GM19193 (cell line): ENCODE results near the gene BCOR.

Experiments used
- POLR2A ChIP-seq: IDR thresholded peaks from 4 replicates; pipeline ENCODE4 v1.6.1; 2011; ENCODE audit not compliant: insufficient read depth, insufficient read length; ENCODE audit errors: extremely low read depth

Gene BCOR

DNA sequence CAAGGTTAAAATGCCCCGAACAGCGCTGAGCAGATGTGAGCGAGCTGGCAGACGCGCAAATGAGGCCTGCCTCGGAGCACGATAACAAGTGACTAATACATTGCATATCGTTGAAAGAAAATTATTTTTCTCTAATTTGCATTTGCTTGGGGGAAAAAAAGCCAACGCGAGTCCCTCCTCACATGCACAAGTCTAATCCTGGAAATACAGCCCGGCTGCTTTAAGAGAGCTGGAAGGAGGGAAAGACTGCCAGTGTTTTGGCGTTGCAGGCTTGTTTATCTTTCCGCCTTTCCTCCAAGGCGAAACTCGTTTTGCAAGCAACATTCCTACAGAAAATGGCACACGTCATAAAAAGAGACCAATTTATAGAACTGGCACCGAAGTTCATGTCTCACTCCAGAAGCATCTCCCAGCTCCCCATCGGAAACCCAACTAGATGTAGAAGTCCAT is 12.6 kb downstream of the BCOR start:
- no peak for TF ChIP-seq POLR2A

DNA sequence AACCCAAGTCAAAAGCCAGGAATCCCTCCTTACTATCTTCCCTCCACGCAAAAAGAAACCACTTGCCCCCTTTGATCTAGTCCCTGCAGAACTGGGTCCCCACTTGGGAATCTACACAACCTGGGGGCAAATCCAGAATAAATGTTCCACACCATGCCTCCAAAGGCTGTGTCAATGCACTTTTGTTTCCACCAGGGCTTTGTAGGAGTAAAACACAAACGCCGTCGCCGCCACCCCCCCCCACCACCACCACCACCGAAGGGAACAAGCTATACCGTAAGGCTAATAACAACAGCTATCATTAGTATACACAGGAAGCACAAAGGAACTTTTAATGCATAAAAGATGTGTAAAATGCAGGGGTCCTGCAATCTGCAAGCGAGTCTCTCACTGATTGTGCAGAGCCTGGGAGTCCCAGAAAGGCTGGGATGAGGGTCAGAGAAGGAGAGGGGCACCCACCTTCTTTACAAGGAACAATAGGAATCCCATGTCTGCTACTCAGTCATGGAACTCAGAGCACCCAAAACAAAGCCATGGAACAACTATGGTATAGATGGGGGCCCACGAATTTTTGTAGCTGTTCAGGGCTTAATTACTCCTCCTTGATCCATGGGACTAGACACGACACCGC is 13.2 kb downstream of the BCOR start:
- no peak for TF ChIP-seq POLR2A

DNA sequence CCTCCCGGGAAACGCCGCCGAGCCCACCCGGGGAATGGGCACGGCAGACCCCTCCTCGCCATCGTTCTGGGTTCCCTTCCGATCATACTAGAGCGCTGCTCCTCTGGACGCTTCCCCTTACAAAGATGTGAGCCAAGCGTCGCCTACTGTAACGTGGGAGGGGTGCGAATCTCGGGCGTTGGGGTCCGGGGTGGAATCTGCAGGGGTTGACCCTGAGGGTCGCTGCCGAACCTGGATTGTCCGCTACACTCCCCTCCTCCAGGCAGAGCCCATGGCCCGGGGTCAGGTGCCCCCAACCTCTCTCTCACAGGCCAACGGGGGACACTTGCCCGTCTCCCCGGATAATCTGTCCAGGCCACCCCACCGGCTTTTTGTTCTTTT is 13.8 kb downstream of the BCOR start:
- TF ChIP-seq POLR2A = no peak

GRCh38 chrX:40083120-40083978 is 14.4 kb downstream of the BCOR start:
- TF ChIP-seq POLR2A = no peak

- TF ChIP-seq POLR2A = no peak
Observed at GRCh38 chrX:40082447-40083119, 15.2 kb downstream of the BCOR start.

DNA sequence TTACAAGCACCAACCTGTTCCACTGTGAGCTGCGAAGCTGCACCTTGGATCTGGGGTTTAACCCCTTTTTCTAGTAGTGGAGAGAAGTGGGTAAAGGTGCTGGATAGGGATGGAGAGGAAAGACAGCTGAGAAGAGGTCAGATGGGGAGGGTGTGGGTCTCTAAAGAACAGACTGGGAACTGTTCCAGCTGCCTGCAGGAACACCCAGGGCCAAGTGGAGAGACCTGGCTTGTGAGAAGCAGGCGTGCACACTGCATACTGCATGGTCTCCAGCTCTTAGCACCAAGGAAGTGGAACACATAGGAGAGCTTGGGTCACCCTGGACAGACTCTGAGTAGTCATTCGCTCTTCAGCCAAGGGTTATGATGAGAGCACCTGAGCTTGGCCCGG is 16.1 kb downstream of the BCOR start:
- no peak for TF ChIP-seq POLR2A

DNA sequence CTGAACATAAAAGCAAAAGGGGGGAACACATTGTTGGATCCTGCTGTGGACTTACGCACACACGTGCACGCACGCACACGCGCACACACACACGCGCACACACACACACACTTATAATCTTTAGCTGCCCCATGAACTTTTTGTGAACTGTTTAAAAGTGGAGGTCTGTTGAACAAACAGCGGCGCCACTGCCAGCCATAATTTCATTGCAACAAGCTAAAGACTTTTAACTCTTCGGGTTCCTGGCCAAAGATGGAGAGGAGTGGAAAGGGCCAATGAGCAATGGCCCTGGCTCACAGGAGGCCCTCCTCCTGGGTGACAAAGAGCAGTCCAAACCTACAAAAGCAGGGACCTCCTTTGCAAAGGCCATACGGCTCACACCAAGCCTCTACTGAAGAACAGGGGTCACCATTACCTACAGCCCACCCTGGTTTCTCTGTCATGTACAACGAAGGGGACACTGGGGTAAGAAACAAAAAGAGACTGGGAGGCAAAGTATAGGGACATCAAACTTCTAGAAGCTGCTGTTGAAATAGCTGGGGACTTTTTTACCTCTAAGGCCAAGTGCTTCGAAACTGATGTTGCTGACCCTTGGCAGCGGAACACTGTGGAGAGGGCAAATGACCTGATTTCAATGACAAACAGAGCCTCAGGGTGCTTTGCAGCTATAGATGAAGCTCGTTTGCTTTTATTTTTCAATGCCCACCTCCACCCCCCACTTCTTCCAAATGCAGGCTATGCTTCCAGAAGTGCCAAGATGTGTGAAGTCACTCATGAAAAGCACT is 16.7 kb downstream of the BCOR start:
- no peak for TF ChIP-seq POLR2A

GRCh38 chrX:40079572-40079971 is 18.2 kb downstream of the BCOR start:
- TF ChIP-seq POLR2A = no peak

- TF ChIP-seq POLR2A = no peak
Observed at GRCh38 chrX:40078489-40079227, 19.1 kb downstream of the BCOR start.

DNA sequence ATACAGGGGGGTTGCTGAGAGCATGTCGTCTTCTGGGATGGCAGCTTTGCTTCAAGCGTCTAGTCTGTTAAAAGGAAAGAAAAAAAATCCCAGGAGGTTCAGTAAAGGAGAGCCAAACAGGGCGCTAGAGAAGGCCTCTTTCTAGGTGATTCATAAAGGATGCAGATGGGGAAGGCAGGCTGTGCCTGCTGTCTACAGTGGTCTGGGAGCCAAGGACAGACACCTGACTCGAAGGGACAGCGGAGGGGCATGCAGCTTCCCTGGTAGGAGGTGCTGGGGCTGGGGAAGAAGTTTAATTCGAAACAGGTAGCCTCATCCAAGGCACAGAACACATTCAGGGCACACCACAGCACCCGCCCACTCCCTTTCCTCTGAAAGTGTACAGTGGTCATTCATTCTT is 19.9 kb downstream of the BCOR start:
- TF ChIP-seq POLR2A = no peak

- no peak for TF ChIP-seq POLR2A
Observed at GRCh38 chrX:40076750-40077575, 20.8 kb downstream of the BCOR start.

DNA sequence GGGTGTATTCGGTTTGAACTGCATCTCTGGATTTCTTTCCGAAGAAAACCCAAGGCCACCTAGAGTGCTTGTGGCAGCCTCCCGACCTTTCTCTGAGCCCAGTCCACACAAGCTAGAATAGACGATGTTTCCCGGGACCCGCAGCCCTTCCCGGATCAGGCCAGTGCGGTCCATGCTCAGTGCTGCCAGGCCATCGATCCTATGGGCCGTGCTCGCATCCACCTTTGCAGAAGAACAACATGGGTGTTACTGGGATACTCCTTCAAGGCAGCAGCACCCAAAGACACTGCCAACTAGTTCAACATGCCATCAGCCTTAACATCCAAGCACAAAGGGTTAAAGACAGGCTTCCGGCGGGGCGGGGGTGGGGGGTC is 22.8 kb downstream of the BCOR start:
- no peak for TF ChIP-seq POLR2A

DNA sequence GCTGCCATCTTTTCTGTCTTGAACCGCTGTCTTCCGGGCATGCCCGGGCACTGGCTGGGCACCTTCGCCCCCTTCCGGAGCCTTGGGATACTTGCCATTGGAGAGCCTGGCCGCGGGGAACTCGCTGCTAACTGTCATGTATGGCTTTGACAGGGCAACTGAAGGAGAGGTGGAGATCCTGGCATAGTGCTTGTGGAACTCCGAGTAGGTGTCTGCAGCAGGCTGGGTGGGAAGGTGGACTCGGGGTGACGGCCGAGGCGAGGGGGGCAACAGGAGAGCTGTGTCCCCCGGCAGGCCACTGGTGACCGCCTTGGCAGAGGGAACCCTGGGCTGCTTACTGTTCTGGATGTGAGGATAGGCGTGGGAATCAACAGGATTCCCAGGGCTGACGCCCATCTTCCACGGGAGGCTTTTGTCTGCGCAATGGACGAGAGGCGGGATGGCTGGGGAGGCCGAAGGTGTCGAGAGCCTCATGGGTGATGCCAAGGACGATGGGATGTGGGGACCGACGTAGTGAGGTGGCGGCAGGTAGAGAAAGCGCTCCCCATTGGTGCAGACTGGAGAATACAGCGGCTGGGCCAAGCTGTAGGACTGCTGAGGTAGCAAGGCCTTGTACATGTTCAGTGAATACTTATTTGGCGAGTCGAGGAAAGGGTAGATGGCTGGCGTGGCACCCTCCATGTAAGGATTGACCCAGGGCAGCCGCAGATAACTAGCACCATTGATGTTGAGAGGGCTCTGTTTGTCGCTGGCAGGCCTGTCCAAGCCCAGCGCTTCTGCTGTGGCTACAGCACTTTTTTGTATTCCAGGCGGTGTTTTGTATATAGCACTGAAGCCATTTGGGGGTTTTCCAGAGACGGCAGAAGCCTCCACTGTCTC is 23.4 kb downstream of the BCOR start:
- TF ChIP-seq POLR2A = no peak

DNA sequence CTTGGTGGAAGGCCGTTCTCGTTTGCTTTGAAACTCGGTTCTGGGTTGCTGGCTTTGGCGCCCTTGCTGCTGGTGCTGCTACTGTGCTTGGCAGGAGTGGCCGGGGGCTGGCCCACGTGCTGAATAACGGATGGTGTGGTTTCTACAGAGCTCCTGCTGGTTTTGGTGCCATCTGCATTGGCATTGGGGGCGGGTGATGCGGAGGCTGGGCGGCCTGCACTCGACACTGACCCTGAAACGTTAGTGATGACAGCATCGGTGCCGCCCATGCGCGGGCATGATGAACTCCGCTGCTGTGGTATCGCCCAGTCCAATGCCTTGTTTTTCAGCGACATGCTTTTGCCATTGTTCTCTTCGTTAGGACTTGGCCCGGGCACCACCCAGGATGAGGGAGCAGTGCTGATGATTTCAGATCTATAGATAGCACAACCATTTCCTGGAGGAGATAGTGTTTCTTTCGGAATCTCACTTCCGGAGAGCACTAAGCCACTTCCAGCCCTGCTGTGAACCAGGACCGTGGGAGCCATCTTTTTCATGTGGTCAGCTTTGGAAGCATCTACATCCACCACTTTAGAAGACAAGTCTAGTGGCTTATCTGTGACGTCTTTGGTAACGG is 24.2 kb downstream of the BCOR start:
- no peak for TF ChIP-seq POLR2A
